Measurements from ENCODE around the gene CFAP126.

GRCh38 chr1:161390559-161390858 lies 22.8 kb upstream of the CFAP126 start:
- no peak for TF ChIP-seq EZH2 (IDR thresholded peaks at IDR 0.05)
- no peak for TF ChIP-seq POLR2AphosphoS5 (IDR thresholded peaks at IDR 0.05; ENCODE audit: borderline replicate concordance, low read depth, low read length)
- no peak for TF ChIP-seq FOXP2 (optimal IDR thresholded peaks at IDR 0.05; ENCODE audit: control extremely low read depth, extremely low read length, insufficient read depth)

Measured in SK-N-MC (cell line).